Measurements from ENCODE around the gene B4GALT6. TPM values are rescaled to one million over a fixed set of nuclear protein-coding genes. Genes with fewer than 3 reads are reported as not detected.

Gene B4GALT6
- total RNA-seq, 1 donor from 2014 or later = 3.8 TPM

DNA sequence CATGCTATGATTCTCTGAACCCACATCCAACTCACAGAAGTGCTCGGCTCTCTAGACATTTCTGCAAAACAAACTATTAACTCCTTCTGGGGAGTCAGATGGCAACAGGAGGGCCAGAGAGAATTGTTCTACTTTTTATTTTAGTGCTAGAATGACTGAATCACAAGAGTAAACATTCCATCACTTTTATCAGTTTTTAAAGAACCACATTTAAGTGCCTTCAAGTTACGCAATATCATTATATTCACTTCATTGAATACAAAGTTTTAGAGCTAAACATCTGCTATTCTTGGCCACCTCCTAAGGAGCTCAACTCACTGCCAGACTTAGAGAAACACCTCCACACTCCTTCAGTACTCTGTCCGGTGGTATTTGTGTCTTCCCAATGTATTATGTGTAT lies 22.4 kb downstream of the B4GALT6 start:
- ChIA-PET CTCF (no interaction called here), POLR2A (no interaction called here)
- TF ChIP-seq, protein P1, sequence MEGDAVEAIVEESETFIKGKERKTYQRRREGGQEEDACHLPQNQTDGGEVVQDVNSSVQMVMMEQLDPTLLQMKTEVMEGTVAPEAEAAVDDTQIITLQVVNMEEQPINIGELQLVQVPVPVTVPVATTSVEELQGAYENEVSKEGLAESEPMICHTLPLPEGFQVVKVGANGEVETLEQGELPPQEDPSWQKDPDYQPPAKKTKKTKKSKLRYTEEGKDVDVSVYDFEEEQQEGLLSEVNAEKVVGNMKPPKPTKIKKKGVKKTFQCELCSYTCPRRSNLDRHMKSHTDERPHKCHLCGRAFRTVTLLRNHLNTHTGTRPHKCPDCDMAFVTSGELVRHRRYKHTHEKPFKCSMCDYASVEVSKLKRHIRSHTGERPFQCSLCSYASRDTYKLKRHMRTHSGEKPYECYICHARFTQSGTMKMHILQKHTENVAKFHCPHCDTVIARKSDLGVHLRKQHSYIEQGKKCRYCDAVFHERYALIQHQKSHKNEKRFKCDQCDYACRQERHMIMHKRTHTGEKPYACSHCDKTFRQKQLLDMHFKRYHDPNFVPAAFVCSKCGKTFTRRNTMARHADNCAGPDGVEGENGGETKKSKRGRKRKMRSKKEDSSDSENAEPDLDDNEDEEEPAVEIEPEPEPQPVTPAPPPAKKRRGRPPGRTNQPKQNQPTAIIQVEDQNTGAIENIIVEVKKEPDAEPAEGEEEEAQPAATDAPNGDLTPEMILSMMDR (IDR thresholded peaks at IDR 0.05) = no peak
- Mint-ChIP-seq H3K4me1 (peaks cover 23% of the 10 kb centered on the region), H3K27ac (no peak overlapping the region), H3K36me3 (ENCODE audit: low read depth) (no peaks in the 10 kb centered on the region), H3K9me3 (no peaks in the 10 kb centered on the region), H3K27me3 (no peaks in the 10 kb centered on the region), H3K4me3 (no peak overlapping the region)
- no peak for ATAC-seq (ENCODE audit: low read depth)
- intact Hi-C loops (cut with micrococcal nuclease) = no loop called here
- DNase-seq = no peak

DNA sequence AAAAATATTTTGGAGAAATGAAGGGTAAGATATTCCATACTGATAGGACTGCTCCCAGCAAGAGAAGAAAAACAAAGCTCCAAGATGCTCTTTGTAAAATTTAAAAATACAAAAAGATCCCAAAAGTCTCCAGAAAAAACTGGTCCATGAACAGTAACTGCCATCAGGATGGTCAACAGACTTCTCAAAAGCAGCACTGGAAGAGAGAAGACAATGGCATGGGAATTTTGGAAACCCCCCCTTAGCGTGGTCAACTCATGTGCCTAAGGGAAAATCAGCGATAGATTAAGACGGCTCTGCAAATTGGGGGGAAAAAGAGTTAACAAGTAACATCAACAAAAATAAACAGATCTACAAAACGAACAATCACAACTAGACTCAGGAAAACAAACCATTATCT lies 23.6 kb downstream of the B4GALT6 start:
- ChIA-PET CTCF (no interaction called here), POLR2A (no interaction called here)
- H3K4me3 Mint-ChIP-seq = no peak overlapping the region
- intact Hi-C loops (cut with micrococcal nuclease) = no loop called here
- TF ChIP-seq, protein P1 (IDR thresholded peaks at IDR 0.05) = no peak
- no peak overlapping the region for H3K27ac Mint-ChIP-seq
- H3K9me3 Mint-ChIP-seq = no peaks in the 10 kb centered on the region
- no peaks in the 10 kb centered on the region for H3K27me3 Mint-ChIP-seq
- no peak for DNase-seq
- no peak for ATAC-seq (ENCODE audit: low read depth)
- H3K4me1 Mint-ChIP-seq = peaks cover 23% of the 10 kb centered on the region
- no peaks in the 10 kb centered on the region for H3K36me3 Mint-ChIP-seq (ENCODE audit: low read depth)

DNA sequence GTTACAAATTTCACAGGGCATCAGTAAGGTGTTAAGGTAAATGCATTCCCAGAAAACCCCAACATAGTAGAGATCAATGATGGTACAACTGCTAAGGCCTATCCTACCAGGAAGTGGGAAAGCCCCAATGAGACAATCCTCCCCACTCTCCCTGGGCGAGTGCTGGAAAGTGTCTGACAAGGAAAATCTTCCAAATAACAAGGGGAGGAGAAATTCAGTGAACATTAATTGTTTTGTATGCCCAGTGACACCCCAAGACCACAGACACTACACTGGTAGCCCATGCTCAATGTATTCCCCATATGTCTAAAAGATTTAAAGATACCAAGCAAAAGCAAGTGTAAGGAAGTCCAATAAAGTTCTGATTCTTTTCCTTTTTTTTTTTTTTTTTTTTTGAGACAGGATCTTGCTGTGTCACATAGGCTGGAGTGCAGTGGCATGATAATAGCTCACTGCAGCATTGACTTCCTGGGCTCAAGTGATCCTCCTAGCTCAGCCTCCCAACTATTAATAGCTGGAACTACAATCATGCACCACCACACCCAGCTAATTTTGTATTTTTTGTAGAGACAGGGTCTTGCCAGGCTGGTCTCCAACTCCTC lies 24.7 kb downstream of the B4GALT6 start:
- H3K4me1 Mint-ChIP-seq = peaks cover 28% of the 10 kb centered on the region

DNA sequence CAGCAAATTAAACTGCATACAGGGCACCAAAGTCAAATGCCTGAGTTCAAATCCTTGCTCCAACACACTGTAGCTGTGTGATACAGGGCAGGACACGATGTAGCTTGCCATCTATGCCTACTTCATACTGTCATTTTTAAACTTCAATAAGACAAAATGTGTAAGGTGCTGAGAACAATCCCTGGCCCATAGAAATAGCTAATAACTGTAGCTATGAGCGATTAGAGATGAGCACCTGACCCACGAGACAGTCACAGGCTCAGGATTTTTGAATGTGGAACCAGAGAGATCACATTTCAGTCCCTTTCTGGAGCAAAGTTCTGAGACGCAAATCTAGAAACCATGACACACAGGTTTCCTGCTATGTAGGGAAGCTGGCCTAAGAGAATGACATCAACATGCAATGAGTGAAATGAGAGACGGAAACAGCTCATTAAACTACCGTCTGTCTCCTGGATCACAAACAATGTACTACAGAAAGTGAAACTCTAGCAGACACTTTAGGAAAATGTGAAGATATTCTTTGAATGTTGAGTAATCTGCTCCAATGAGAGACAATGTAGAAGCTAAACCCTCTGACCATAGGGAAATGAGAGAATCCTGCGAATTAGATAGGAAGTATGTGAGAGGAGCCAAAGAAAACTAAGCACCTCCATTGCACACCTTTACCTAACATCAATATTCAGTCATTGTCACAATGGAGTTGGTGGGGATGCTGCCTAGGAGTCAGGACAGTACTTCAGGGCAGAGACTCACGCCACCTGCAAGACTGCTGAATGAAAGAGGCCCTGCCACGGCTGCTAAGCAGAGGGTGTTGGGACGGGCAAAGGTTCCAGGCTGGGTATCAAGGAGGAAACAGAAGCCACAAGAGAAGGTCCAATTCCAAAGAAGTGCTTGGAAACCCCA lies 25.5 kb downstream of the B4GALT6 start:
- ATAC-seq (ENCODE audit: low read depth) (peak; percentile 72), DNase-seq (no peak)
- Mint-ChIP-seq H3K9me3 (no peaks in the 10 kb centered on the region), H3K27ac (peak overlapping the region; percentile 60), H3K4me3 (peak overlapping the region; percentile 7), H3K4me1 (peaks cover 28% of the 10 kb centered on the region), H3K36me3 (ENCODE audit: low read depth) (no peaks in the 10 kb centered on the region), H3K27me3 (no peaks in the 10 kb centered on the region)
- POLR2A ChIA-PET = interaction anchor here (0.5 to 1.1 kb wide), 2 partner anchors 10 to 365 kb away, joined by 4 to 5 read pairs; no protein-coding TSS in a partner anchor
- TF ChIP-seq, protein P1 (IDR thresholded peaks at IDR 0.05) = no peak
- intact Hi-C loops (cut with micrococcal nuclease) = loop anchor here (2.0 kb wide), 1 partner anchor 26 kb away; the partner anchor contains the start of gene B4GALT6
- CTCF ChIA-PET = interaction anchor here (0.7 kb wide), 1 partner anchor 26 kb away, joined by 3 read pairs; the partner anchor contains the start of gene B4GALT6

More for the DNA sequence above, 24.7 kb downstream of the B4GALT6 start:
- intact Hi-C loops (cut with micrococcal nuclease) = loop anchor here (2.0 kb wide), 1 partner anchor 25 kb away; the partner anchor contains the start of gene B4GALT6
- Mint-ChIP-seq H3K36me3 (ENCODE audit: low read depth) (no peaks in the 10 kb centered on the region), H3K27me3 (no peaks in the 10 kb centered on the region), H3K4me3 (no peak overlapping the region), H3K27ac (peak overlapping the region; percentile 10), H3K9me3 (no peaks in the 10 kb centered on the region)
- DNase-seq (no peak), ATAC-seq (ENCODE audit: low read depth) (no peak)
- ChIA-PET CTCF (no interaction called here), POLR2A (no interaction called here)
- TF ChIP-seq, protein P1 (IDR thresholded peaks at IDR 0.05) = no peak

All from activated B cell treated with CpG ODN at 0.5 μM for 24 hours (primary cell).